ENCODE data around the gene SH3BGR.

The SH3BGR gene

GRCh38 chr21:39546522-39546921 lies 94.8 kb downstream of the SH3BGR start:
- DNase-seq (ENCODE audit: low read depth, low spot score), result no peak

- no peak for DNase-seq (ENCODE audit: low read depth, low spot score)
Observed at GRCh38 chr21:39552856-39553255, 101.1 kb downstream of the SH3BGR start.

GRCh38 chr21:39553331-39553730 lies 101.6 kb downstream of the SH3BGR start:
- DNase-seq (ENCODE audit: low read depth, low spot score), result no peak

- DNase-seq (ENCODE audit: low read depth, low spot score), result no peak
Observed at GRCh38 chr21:39555911-39556590, 104.3 kb downstream of the SH3BGR start.

GRCh38 chr21:39559511-39559910 lies 107.7 kb downstream of the SH3BGR start:
- DNase-seq (ENCODE audit: low read depth, low spot score), result no peak

GRCh38 chr21:39561140-39561539 lies 109.4 kb downstream of the SH3BGR start:
- no peak for DNase-seq (ENCODE audit: low read depth, low spot score)

- no peak for DNase-seq (ENCODE audit: low read depth, low spot score)
Observed at GRCh38 chr21:39562791-39563770, 111.3 kb downstream of the SH3BGR start.

- DNase-seq (ENCODE audit: low read depth, low spot score), result no peak
Observed at GRCh38 chr21:39564200-39564599, 112.4 kb downstream of the SH3BGR start.

Measured in activated CD4-positive, CD25-positive, alpha-beta regulatory T cell treated with anti-CD3 and anti-CD28 coated beads, Interleukin-2, amount 50 U/mL, for 16 hours (primary cell).